Rectal smooth muscle tissue (tissue), 1 donor: ENCODE results near the gene FMO1.

Experiments used
- H3K27ac ChIP-seq: one replicate; pipeline ENCODE4 v1.7.0; 2013; ENCODE audit warnings: low read depth, low read length, inconsistent platforms
- H3K27me3 ChIP-seq: one replicate; pipeline ENCODE4 v1.7.0; 2013; ENCODE audit warnings: low read length; ENCODE audit not compliant: control insufficient read depth, insufficient read depth
- H3K36me3 ChIP-seq: one replicate; pipeline ENCODE4 v1.7.0; 2013; ENCODE audit warnings: low read length; ENCODE audit not compliant: control insufficient read depth, insufficient read depth
- H3K4me1 ChIP-seq: one replicate; pipeline ENCODE4 v1.7.0; 2013; ENCODE audit warnings: low read length; ENCODE audit not compliant: control insufficient read depth, insufficient read depth
- H3K4me3 ChIP-seq: one replicate; pipeline ENCODE4 v1.7.0; 2013; ENCODE audit warnings: low read length
- H3K9ac ChIP-seq: one replicate; pipeline ENCODE4 v1.7.0; 2013; ENCODE audit warnings: low read length

FMO1 gene

DNA sequence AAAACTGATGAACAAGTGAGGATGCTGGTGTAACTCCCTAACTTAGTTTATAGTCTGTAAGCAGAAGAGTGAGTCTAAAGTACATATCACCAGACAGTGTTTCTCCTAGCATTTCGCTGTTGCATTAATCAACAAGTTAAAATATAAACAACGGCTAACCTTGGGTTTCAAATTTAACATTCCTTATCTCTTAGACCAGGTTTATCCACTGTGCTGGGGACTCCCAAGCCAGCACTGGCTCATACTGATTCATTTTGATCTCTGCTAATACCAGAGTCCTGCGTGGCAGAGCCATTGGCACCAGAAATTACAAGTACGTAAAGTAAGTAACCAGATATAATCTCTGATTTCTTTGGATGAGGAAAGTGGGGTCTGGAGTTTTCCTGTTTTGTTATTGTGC, at the start of gene FMO1:
Gene FMO1 (plus strand): TSS at position 193 of the 400 bp plus-strand sequence. CDS start 9,594 bp downstream, outside the sequence.
- Histone ChIP-seq H3K27ac (no peak within 1 kb of the TSS), H3K9ac (no peak within 1 kb of the TSS), H3K4me1 (no peaks in the 10 kb centered on the region)

DNA sequence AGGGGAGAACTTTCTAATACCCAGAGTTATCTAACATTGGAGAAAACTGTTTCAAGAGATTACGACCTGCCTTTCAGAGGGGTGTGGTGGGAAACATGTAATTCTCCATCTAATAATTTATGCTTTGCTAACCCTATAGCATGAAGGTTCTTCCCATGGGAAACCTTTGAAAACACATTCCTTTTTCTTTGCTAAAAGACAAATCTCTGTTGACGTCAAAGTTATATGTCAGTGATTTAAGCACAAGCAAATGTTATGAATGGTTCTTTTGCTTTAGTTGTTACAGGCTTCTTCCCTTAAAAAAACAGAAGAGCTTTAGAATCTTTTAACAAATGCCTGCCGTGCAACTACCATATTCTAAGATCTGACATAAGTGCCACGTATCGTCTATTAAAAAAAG, 44.0 kb upstream of the FMO1 start:
- no peaks in the 10 kb centered on the region for H3K36me3 ChIP-seq
- no peak overlapping the region for H3K9ac ChIP-seq
- H3K4me1 ChIP-seq, result no peaks in the 10 kb centered on the region
- H3K4me3 ChIP-seq, result no peak overlapping the region
- H3K27me3 ChIP-seq, result no peaks in the 10 kb centered on the region
- H3K27ac ChIP-seq, result no peak overlapping the region

More for the DNA sequence above, at the start of gene FMO1:
- no peak within 1 kb of the TSS for H3K4me3 ChIP-seq
- no peaks in the 10 kb centered on the region for H3K36me3 ChIP-seq
- H3K27me3 ChIP-seq, result peaks cover 3% of the 10 kb centered on the region

DNA sequence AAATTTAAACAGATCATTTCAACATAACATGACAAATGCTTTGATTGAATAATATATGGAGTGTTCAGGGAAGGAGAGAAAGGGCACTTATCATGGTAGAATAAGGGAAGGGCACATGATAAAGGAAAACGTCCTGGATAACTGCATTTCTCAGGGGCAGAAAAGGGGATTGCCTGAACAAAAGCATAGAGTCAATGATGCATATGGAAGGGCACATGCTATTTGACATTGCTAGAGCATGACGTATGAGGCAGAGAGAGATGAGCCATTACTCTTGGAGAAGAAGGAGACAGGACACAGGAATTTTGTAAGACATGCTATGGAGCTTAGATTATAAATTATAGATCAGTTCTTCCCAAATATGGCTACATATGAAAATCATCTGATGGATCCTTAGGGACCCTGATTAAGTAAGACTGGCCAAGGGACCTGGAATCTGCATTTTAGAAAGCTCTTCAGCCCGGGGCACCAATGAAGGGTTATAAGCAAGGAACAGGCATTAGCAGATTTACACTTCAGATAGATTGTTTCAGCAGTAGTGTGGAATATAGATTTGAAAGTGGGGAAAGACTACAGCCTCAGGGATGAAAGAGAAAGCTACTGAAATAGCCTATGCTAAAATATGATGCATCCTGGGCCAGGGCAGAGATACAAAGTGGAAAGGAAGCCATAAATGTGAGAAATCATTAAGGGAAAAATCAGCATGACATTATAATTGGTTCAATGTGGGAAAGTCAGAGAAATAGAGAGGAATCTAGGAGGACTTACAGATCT, 41.9 kb upstream of the FMO1 start:
- H3K4me1 ChIP-seq, result no peaks in the 10 kb centered on the region
- H3K27me3 ChIP-seq, result no peaks in the 10 kb centered on the region
- H3K4me3 ChIP-seq, result no peak overlapping the region
- H3K36me3 ChIP-seq, result no peaks in the 10 kb centered on the region
- H3K9ac ChIP-seq, result no peak overlapping the region
- H3K27ac ChIP-seq, result no peak overlapping the region

GRCh38 chr1:171206978-171207355, 41.3 kb upstream of the FMO1 start:
- Histone ChIP-seq H3K36me3 (no peaks in the 10 kb centered on the region), H3K4me1 (no peaks in the 10 kb centered on the region), H3K27ac (no peak overlapping the region)

DNA sequence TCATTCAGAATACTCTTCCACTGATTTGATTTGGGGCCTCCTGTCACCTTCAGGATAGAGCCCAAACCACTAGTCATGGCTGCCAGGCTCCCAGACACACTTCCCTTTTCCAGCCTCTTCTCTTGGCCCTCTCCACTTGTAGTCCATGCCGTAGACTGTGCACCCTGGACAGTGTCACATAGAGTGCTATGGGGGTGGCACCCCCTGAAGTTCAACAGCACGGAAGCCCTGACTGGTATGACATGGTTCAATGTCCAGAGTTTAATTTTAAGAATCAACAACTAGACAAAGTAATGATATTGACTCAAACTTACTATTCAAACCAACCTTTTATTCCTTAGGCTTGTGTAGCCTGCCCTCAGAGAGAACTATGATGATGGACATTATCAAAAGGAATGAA, 40.9 kb upstream of the FMO1 start:
- H3K27ac ChIP-seq, result no peak overlapping the region
- H3K9ac ChIP-seq, result no peak overlapping the region
- no peak overlapping the region for H3K4me3 ChIP-seq
- H3K4me1 ChIP-seq, result no peaks in the 10 kb centered on the region
- no peaks in the 10 kb centered on the region for H3K27me3 ChIP-seq
- H3K36me3 ChIP-seq, result no peaks in the 10 kb centered on the region

More at GRCh38 chr1:171206978-171207355, 41.3 kb upstream of the FMO1 start:
- H3K9ac ChIP-seq, result no peak overlapping the region
- no peak overlapping the region for H3K4me3 ChIP-seq
- no peaks in the 10 kb centered on the region for H3K27me3 ChIP-seq

DNA sequence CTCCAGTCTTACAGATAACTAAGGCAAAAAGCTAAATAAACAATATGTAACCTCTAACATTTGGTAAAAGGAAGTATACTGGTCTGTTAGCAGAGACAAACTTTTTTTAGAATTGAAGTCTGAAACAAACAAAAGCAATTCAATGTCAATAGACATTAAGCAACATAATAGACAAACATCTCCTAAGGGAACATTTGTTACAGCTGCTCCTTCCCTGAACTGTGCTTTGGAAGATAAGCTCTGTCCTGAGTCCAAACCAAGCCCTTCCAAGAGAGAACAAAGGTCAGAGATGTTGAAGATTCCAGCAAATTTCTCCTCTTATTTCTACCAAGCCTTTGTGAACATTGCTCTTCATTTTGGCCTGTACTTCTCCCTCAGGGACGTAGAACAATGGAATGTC, 37.9 kb upstream of the FMO1 start:
- Histone ChIP-seq H3K9ac (no peak overlapping the region), H3K27me3 (no peaks in the 10 kb centered on the region), H3K4me3 (no peak overlapping the region), H3K4me1 (no peaks in the 10 kb centered on the region), H3K36me3 (no peaks in the 10 kb centered on the region), H3K27ac (no peak overlapping the region)

GRCh38 chr1:171212607-171213351, 35.5 kb upstream of the FMO1 start:
- Histone ChIP-seq H3K4me1 (no peaks in the 10 kb centered on the region), H3K36me3 (no peaks in the 10 kb centered on the region), H3K27ac (no peak overlapping the region), H3K4me3 (no peak overlapping the region), H3K27me3 (no peaks in the 10 kb centered on the region), H3K9ac (no peak overlapping the region)

GRCh38 chr1:171213559-171214454, 34.5 kb upstream of the FMO1 start:
- H3K4me3 ChIP-seq, result no peak overlapping the region
- no peaks in the 10 kb centered on the region for H3K4me1 ChIP-seq
- no peak overlapping the region for H3K9ac ChIP-seq
- no peaks in the 10 kb centered on the region for H3K36me3 ChIP-seq
- H3K27me3 ChIP-seq, result no peaks in the 10 kb centered on the region
- H3K27ac ChIP-seq, result no peak overlapping the region

GRCh38 chr1:171217658-171218443, 30.4 kb upstream of the FMO1 start:
- Histone ChIP-seq H3K4me1 (no peaks in the 10 kb centered on the region), H3K4me3 (no peak overlapping the region), H3K27me3 (no peaks in the 10 kb centered on the region), H3K27ac (no peak overlapping the region), H3K36me3 (no peaks in the 10 kb centered on the region), H3K9ac (no peak overlapping the region)

DNA sequence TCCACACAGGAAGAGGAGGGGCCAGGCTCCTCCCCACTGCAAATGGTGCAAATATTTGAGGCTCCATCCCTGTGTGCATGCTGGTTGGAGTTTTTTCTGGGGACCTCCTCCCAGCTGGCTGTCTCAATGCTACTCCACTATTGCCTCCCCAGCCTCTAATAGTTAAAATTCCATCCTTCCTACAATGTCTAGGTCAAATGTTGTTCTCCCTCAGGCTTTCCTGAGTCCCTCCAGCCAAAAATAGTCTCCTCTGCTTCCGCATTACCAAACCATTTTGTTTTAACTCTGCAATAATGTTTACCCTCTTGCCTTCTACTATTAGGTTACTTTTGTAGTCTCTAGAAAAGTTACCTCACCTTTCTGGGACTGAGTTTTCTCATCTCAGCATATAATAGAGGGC, 29.6 kb upstream of the FMO1 start:
- Histone ChIP-seq H3K27me3 (no peaks in the 10 kb centered on the region), H3K36me3 (no peaks in the 10 kb centered on the region), H3K9ac (no peak overlapping the region), H3K27ac (no peak overlapping the region), H3K4me3 (no peak overlapping the region), H3K4me1 (no peaks in the 10 kb centered on the region)

- H3K27ac ChIP-seq, result no peak overlapping the region
- H3K4me1 ChIP-seq, result no peaks in the 10 kb centered on the region
- H3K36me3 ChIP-seq, result no peaks in the 10 kb centered on the region
- H3K4me3 ChIP-seq, result no peak overlapping the region
- H3K9ac ChIP-seq, result no peak overlapping the region
- H3K27me3 ChIP-seq, result no peaks in the 10 kb centered on the region
Measured at GRCh38 chr1:171219346-171220080, 28.8 kb upstream of the FMO1 start.
